Type B pancreatic cell (in vitro differentiated cells): ENCODE results near the gene SYNCRIP. TPM values are rescaled to one million over a fixed set of nuclear protein-coding genes. Genes with fewer than 3 reads are reported as not detected.

Source experiments
- DNase-seq: peaks from one replicate; pipeline ENCODE4 v3.0.0; 2021; ENCODE audit warnings: mixed read lengths; ENCODE audit not compliant: unreplicated experiment; ENCODE audit errors: extremely low spot score
- H3K27ac Mint-ChIP-seq: 2 replicates; pipeline ENCODE4 v1.8.0; 2021; ENCODE audit warnings: mild to moderate bottlenecking, mixed read lengths
- H3K27me3 Mint-ChIP-seq: 2 replicates; pipeline ENCODE4 v1.8.0; 2021; ENCODE audit warnings: mixed read lengths
- H3K36me3 Mint-ChIP-seq: 2 replicates; pipeline ENCODE4 v1.8.0; 2021; ENCODE audit warnings: mixed read lengths
- H3K4me1 Mint-ChIP-seq: one replicate; pipeline ENCODE4 v1.8.0; 2021; ENCODE audit warnings: mixed read lengths; ENCODE audit not compliant: unreplicated experiment
- H3K4me3 Mint-ChIP-seq: 2 replicates; pipeline ENCODE4 v1.8.0; 2021; ENCODE audit warnings: mild to moderate bottlenecking, mixed read lengths
- H3K9me3 Mint-ChIP-seq: 2 replicates; pipeline ENCODE4 v1.8.0; 2021; ENCODE audit warnings: mixed read lengths
- total RNA-seq: library from RNA; stranded (reverse); gene quantifications from 2 replicates; pipeline ENCODE4 v1.2.1, GENCODE V29; 2021; ENCODE audit warnings: low replicate concordance
- TF ChIP-seq, protein P1 (sequence below): fragments of 200-600 bp; sonication (generic); conservative IDR thresholded peaks from 2 replicates; pipeline ENCODE4 v1.5.0; 2021; ENCODE audit warnings: antibody characterized with exemption, mild to moderate bottlenecking

SYNCRIP gene
- total RNA-seq, 1 donor from 2014 or later: 117 TPM

DNA sequence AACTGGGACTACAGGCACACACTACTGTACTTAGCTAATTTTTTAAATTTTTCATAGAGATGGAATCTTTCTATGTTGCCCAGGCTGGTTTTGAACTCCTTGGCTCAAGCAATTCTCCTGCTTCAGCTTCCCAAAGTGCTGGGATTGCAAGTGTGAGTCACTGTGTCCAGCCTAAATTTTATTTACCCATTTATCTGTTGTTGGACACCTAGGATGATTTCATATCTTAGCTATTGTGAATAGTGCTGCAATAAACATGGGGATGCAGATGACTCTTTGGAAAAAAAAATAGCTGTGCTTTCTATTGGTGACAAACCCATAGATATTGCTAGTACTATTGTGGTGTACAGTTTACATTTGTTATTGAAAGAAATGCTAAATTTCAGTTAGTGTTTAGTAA lies 19.6 kb upstream of the SYNCRIP start:
- no peaks in the 10 kb centered on the region for H3K9me3 Mint-ChIP-seq
- H3K4me3 Mint-ChIP-seq: no peak overlapping the region
- TF ChIP-seq, protein P1, sequence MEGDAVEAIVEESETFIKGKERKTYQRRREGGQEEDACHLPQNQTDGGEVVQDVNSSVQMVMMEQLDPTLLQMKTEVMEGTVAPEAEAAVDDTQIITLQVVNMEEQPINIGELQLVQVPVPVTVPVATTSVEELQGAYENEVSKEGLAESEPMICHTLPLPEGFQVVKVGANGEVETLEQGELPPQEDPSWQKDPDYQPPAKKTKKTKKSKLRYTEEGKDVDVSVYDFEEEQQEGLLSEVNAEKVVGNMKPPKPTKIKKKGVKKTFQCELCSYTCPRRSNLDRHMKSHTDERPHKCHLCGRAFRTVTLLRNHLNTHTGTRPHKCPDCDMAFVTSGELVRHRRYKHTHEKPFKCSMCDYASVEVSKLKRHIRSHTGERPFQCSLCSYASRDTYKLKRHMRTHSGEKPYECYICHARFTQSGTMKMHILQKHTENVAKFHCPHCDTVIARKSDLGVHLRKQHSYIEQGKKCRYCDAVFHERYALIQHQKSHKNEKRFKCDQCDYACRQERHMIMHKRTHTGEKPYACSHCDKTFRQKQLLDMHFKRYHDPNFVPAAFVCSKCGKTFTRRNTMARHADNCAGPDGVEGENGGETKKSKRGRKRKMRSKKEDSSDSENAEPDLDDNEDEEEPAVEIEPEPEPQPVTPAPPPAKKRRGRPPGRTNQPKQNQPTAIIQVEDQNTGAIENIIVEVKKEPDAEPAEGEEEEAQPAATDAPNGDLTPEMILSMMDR: no peak
- H3K4me1 Mint-ChIP-seq: no peaks in the 10 kb centered on the region
- no peaks in the 10 kb centered on the region for H3K27me3 Mint-ChIP-seq
- DNase-seq: no peak
- no peak overlapping the region for H3K27ac Mint-ChIP-seq
- H3K36me3 Mint-ChIP-seq: peaks cover 12% of the 10 kb centered on the region

DNA sequence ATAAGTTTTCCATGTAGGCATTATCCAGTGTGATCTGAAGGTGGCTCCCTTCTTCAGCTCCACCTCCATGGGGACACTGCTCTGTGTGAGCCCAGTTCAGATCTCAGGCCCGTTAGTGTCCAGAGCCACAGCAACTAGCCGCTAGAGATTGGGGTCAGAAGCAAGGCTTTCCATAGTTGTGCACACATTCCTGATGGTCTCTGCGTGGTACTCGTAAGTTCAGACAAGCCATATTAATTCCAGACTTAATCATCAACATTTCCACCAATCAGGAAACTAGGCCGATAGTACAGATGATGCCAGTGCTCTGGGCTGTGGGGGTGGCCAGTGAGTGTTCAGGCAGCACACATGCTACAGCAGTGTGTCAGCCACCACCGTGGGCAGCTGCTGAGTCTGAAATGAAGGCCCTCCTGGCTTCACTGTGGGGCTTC lies 17.5 kb upstream of the SYNCRIP start:
- Mint-ChIP-seq H3K27ac (no peak overlapping the region), H3K36me3 (peaks cover 9% of the 10 kb centered on the region), H3K4me3 (no peak overlapping the region), H3K4me1 (no peaks in the 10 kb centered on the region), H3K27me3 (no peaks in the 10 kb centered on the region), H3K9me3 (no peaks in the 10 kb centered on the region)
- TF ChIP-seq, protein P1: no peak
- no peak for DNase-seq

DNA sequence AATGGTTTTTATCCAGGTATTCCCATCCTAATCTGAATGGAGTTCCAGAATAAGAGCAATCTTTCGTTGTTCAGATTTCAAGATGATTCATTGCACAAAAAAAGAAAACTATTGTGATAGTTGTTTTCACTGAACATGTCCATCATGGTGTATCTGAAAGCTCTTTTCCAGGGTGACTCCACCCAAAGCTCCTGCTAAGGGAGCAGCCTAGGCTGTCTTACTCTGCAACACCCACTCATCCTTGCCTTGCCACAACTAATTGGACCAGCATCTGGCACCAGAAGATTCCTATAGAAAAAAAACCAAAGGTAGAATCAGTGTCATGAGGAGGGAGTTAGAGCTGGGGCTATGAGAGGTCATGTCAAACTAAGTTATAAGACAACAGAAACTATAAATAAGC lies 7.9 kb upstream of the SYNCRIP start:
- no peak overlapping the region for H3K27ac Mint-ChIP-seq
- TF ChIP-seq, protein P1: no peak
- no peaks in the 10 kb centered on the region for H3K4me1 Mint-ChIP-seq
- H3K27me3 Mint-ChIP-seq: no peaks in the 10 kb centered on the region
- no peaks in the 10 kb centered on the region for H3K36me3 Mint-ChIP-seq
- DNase-seq: no peak
- no peaks in the 10 kb centered on the region for H3K9me3 Mint-ChIP-seq
- no peak overlapping the region for H3K4me3 Mint-ChIP-seq

DNA sequence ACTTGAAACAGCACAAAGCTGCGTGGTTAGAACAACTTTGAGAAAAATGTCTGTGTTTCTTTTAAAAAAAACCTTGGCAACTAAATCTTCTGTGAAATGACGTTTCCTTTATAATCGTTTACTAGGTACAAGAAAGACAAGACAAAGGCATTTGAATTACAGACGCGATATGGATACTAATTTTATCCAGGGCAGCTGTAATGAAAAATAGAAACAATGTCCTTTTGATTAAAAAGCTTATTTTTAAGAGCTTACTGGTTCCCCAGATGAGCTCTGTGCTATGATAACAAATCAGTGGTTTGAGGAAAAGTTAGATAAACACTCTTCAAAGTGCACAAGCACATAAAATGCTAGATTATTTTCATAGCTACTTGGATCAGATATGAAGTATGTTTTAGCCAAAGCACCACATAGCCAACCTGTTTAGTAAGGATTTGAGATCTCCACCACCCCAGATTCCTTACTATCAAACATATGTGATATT lies 1.6 kb upstream of the SYNCRIP start:
- Mint-ChIP-seq H3K4me1 (peaks cover 35% of the 10 kb centered on the region), H3K4me3 (peak overlapping the region; percentile 75), H3K9me3 (no peaks in the 10 kb centered on the region), H3K36me3 (peaks cover 26% of the 10 kb centered on the region), H3K27me3 (no peaks in the 10 kb centered on the region), H3K27ac (peak overlapping the region; percentile 91)
- no peak for DNase-seq
- TF ChIP-seq, protein P1: no peak

DNA sequence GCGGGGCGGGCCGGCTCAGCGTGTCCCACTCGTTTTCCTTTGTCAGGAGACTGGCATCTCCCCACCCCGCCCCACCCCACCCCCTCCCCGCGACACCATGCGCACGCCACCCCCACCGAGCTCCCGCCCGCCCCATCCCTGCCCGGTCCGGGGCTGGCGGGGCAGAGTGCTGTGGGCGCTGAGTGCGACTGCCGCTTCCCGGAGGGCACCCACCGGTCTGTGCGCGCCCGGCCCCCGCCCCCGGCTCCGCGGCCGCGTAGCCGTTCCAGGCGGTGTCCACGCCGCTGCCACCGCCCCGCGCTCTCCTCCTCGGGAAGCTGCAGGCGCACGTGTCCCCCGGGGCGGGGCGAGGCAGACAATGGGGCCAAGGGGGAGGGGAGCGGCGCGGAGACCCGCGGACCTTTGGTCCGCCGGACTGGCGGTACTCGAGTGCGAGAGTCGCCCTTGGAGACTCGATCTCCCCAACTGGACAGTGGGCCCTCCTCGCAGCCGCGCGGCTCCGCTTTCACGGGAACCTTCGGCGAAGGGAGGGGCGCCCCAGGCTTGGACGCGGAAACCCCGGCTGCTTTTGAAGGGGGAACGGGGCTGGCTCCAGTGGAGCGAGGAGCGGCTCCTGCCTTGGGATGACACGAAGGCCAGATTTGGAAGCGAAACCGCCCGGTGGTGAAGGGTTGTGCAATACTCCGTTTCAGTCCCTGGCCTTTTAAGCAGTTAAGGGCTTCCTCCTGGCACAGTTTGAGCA lies 1.0 kb upstream of the SYNCRIP start:
- Mint-ChIP-seq H3K36me3 (peaks cover 31% of the 10 kb centered on the region), H3K27me3 (no peaks in the 10 kb centered on the region)

More for the DNA sequence above, 1.0 kb upstream of the SYNCRIP start:
- Mint-ChIP-seq H3K27ac (peak overlapping the region; percentile 99), H3K4me3 (peak overlapping the region; percentile 96), H3K4me1 (peaks cover 39% of the 10 kb centered on the region), H3K9me3 (no peaks in the 10 kb centered on the region)
- DNase-seq: peak; percentile 92
- TF ChIP-seq, protein P1: no peak
